Vagina (tissue), 2 donors: Measurements from ENCODE around the gene UNC119B.
A peak's percentile ranks its signal among the peaks of the same experiment; 100 is the strongest.

Experiments
- POLR2A ChIP-seq, 2 donors: fragments of 450-650 bp; IDR thresholded peaks; one replicate each; pipeline ENCODE4 v1.6.1; 2017; ENCODE audit warnings: antibody characterized with exemption in 2 of 2, mild to moderate bottlenecking in 2 of 2, moderate library complexity in 2 of 2
- POLR2AphosphoS5 ChIP-seq, 2 donors: sonication (generic); formaldehyde crosslinking; IDR thresholded peaks; one replicate each; pipeline ENCODE4 v1.9.0; 2017; ENCODE audit warnings: antibody characterized with exemption in 2 of 2, mild to moderate bottlenecking in 2 of 2, low read depth in 1 of 2; ENCODE audit not compliant: insufficient read depth in 1 of 2
- TF ChIP-seq, protein P1 (sequence below), 3 experiments: fragments of 450-650 bp in 2 of 3; fragments of 200-600 bp in 1 of 3; sonication (generic) in 1 of 3; IDR thresholded peaks; one replicate each; pipeline ENCODE4 v1.5.1; 2017 to 2019; ENCODE audit warnings: antibody characterized with exemption in 3 of 3, mild to moderate bottlenecking in 2 of 3, moderate library complexity in 2 of 3

DNA sequence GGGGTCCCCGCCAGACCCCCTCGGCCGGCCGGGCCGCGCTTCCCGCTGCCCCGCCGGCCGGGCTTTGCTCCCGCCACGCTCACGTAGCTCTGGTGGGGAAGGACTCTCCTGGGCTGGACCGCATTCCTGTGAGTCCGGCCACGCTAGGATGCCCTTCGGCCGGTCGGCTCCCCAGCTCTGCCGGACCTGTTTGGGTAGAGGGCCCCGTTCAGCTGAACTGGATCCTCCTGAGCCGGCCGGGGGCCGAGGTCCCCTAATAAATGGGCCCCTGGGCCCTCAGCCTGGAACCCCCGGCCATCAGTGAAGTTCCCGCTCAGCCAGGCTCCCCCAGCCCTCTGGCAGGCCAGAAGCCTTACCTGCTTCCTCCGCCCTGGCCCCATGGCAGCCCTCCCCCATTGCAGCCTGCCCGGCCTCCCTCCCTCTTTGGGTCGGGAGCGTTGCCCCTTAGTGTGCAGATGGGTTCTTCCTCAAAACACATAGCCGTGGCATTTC, 593 bp downstream of the UNC119B start:
- TF ChIP-seq, protein P1, sequence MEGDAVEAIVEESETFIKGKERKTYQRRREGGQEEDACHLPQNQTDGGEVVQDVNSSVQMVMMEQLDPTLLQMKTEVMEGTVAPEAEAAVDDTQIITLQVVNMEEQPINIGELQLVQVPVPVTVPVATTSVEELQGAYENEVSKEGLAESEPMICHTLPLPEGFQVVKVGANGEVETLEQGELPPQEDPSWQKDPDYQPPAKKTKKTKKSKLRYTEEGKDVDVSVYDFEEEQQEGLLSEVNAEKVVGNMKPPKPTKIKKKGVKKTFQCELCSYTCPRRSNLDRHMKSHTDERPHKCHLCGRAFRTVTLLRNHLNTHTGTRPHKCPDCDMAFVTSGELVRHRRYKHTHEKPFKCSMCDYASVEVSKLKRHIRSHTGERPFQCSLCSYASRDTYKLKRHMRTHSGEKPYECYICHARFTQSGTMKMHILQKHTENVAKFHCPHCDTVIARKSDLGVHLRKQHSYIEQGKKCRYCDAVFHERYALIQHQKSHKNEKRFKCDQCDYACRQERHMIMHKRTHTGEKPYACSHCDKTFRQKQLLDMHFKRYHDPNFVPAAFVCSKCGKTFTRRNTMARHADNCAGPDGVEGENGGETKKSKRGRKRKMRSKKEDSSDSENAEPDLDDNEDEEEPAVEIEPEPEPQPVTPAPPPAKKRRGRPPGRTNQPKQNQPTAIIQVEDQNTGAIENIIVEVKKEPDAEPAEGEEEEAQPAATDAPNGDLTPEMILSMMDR (IDR thresholded peaks at IDR 0.05) = no peak
- TF ChIP-seq POLR2AphosphoS5 (IDR thresholded peaks at IDR 0.05; ENCODE audit: insufficient read depth in 1 of 2, low read depth in 1 of 2) (peak in 1 of 2 donors; percentile 15), POLR2A (IDR thresholded peaks at IDR 0.05) (no peak)
